Measurements from ENCODE around the gene RECK. TPM values are rescaled to one million over a fixed set of nuclear protein-coding genes. Genes with fewer than 3 reads are reported as not detected.
"Not testable (repeated sequence)": the region's sequence is repeated elsewhere in the genome, so short reads cannot be mapped to it uniquely, and the experiment has no call there.

RECK gene, protein sequence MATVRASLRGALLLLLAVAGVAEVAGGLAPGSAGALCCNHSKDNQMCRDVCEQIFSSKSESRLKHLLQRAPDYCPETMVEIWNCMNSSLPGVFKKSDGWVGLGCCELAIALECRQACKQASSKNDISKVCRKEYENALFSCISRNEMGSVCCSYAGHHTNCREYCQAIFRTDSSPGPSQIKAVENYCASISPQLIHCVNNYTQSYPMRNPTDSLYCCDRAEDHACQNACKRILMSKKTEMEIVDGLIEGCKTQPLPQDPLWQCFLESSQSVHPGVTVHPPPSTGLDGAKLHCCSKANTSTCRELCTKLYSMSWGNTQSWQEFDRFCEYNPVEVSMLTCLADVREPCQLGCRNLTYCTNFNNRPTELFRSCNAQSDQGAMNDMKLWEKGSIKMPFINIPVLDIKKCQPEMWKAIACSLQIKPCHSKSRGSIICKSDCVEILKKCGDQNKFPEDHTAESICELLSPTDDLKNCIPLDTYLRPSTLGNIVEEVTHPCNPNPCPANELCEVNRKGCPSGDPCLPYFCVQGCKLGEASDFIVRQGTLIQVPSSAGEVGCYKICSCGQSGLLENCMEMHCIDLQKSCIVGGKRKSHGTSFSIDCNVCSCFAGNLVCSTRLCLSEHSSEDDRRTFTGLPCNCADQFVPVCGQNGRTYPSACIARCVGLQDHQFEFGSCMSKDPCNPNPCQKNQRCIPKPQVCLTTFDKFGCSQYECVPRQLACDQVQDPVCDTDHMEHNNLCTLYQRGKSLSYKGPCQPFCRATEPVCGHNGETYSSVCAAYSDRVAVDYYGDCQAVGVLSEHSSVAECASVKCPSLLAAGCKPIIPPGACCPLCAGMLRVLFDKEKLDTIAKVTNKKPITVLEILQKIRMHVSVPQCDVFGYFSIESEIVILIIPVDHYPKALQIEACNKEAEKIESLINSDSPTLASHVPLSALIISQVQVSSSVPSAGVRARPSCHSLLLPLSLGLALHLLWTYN
- total RNA-seq: 3.8 TPM

DNA sequence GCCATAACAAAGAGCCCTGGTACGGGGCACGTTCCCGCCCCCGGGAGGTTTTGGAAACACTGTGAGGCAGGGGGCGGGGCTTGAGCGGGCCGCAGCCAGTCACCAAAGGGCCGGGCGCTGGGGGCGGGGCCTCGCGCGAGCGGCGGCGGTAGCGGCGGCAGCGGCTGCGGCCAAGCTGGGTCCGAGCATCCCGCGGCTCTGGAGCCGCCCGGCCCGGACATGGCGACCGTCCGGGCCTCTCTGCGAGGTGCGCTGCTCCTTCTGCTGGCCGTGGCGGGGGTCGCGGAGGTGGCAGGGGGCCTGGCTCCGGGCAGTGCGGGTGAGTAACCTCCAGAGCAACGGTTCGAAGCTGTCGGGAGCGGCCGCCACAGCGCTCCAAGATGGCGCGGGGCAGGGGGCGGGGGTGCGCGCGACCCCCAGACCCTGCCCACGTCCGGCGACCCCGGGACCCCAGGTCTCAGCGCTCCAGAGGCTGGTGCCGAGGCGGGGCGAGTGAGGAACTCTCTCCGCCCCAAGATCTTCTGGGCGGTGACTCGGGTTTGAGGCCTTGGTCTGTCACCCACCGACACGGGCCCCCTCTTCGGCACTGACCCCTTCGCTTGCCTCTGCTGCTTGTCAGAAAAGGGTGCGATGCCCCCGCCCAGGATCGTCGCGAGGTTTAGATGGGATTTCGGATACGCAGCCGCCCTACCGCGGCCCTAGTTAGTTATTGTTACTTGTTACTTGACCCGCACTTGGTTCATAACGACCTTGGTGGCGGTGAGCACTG lies at the start of gene RECK:
Gene RECK (plus strand): TSS at position 134 of the 769 bp plus-strand sequence. CDS start 86 bp downstream, at position 220.
- peak; percentile 49 to 78 (median 71) for DNase-seq (ENCODE audit: low read depth in 2 of 3, low spot score in 2 of 3)

DNA sequence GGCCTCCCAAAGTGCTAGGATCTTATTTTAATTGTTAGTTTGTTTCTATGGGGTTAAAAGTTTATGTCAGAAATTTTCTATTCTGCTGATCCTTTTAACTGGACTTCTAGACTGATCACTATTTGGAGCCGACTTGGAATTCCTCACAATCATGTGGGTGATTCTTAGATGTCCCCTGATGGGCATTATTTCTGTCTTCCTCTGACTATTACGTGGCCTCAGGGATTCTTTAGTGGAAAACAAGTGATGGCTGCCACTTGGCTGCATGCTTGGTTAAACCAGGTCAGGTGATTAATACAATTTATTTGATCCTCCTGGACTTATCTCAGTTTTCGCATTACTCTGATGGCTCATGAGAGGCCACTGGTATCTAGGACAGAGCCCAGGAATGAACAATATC lies 46.6 kb upstream of the RECK start:
- DNase-seq (ENCODE audit: low read depth in 2 of 3, low spot score in 2 of 3): no peak

DNA sequence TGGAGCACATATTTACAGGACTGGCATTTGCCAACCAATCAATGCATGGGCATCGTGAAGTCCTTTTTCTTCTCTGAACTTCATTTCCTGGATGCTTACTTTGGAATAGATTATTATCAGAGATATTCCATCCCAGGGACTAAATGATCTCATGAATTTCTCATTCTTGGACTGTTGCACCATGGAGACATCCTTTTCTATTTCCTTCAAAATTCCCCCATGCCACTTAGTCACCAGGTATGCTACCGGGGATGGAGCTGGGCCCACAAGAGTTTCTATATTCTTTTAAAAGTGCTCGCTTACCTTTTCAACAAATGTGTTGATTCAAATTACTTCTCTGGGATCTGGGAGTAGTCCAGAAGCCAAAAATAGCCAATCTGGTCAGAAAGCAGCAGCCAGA lies 43.6 kb upstream of the RECK start:
- not testable (repeated sequence) for DNase-seq (ENCODE audit: low read depth in 2 of 3, low spot score in 2 of 3)

DNA sequence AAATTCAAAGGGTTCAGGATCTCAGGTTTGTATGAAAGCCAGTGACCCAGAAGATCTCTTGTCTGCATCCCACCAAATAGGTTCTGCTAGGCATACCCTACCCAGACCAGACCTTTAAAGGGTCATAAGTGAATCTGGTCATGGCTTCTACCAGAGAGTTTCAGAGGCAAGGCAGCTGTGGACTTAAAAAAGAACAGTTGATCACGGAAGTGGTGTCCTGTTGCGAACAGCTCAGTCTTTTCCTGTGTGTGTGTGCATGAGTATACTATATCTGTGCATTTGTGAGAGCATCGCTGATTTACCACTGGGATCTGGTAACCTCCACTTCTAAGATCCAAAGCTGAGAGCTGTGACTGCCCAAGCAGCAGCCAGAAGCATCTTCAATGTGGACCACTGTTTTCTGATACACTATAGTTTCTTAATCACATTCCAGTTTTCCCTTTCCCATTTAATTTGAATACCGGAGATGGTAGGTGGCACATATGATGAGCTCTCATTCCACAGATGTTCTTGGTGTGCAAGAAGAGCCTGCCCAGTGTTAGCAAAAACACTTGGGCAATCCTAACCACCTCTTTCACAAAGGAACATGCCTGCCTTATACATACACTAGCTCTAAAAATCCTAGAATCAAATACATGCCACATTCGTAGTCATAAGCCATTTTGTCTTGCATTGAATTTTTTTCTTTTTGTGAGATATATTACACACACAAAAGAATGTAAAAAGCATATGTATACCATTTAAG lies 42.6 kb upstream of the RECK start:
- DNase-seq (ENCODE audit: low read depth in 2 of 3, low spot score in 2 of 3): no peak

- no peak for DNase-seq (ENCODE audit: low read depth in 2 of 3, low spot score in 2 of 3)
Measured at GRCh38 chr9:35994959-35995358, 41.8 kb upstream of the RECK start.

- no peak for DNase-seq (ENCODE audit: low read depth in 2 of 3, low spot score in 2 of 3)
Measured at GRCh38 chr9:35996358-35996970, 40.2 kb upstream of the RECK start.

DNA sequence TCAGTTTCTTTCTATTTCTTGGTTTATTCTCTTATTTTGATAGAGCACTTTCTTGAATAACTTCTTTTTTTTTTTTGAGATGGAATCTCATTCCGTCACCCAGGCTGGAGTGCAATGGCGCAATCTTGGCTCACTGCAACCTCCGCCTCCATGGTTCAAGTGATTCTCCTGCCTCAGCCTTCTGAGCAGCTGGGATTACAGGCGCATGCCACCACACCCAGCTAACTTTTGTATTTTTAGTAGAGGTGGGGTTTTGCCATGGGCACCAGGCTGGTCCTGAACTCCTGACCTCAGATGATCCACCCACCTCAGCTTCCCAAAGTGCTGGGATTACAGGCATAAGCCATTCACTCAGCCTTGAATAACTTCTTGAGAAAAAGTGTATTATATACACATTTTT lies 39.7 kb upstream of the RECK start:
- not testable (repeated sequence) for DNase-seq (ENCODE audit: low read depth in 2 of 3, low spot score in 2 of 3)

GRCh38 chr9:35998333-35998732 lies 38.4 kb upstream of the RECK start:
- DNase-seq (ENCODE audit: low read depth in 2 of 3, low spot score in 2 of 3): no peak

DNA sequence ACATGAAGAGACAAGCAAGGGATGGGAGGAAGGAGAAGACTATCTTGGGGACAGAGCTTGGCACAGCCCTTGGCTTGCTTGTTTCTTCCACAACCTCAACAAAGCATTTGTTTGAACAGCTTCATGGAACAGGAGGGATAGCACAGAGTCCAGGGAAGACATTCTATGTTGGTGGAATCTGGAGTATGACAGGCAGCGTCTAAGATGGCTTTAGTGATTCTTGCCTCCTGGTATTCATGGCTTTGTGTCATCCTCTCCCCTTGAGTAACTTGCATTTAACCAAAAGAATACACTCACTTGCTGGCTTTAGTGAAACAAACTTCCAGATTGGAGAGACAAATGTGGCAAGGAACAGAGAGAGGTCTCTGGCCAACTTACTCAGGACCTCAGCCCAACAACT lies 30.8 kb upstream of the RECK start:
- no peak for DNase-seq (ENCODE audit: low read depth in 2 of 3, low spot score in 2 of 3)

GRCh38 chr9:36006549-36007315 lies 30.0 kb upstream of the RECK start:
- DNase-seq (ENCODE audit: low read depth in 2 of 3, low spot score in 2 of 3): peak in 2 of 3 donors; percentile 16 to 69

GRCh38 chr9:36007316-36007708 lies 29.4 kb upstream of the RECK start:
- peak in 1 of 3 donors; percentile 28 for DNase-seq (ENCODE audit: low read depth in 2 of 3, low spot score in 2 of 3)

DNA sequence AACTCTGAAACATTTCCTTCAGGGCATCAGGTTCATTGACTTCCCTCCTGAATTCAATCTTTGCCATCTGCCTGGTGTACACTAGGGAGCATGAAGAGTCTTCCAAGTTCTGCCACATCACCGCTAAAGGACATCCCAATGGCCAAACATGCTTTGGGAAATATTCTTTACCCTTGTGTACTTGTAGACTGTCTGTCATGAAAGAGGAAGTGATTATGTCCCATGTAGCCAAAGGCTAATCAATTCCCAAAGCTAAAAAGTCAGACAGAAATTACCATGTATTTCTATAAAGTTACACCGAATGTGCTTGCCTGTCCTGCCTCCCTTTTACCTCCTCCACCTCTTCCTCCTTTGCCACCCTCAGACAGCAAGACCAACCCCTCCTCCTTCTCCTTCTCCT lies 28.9 kb upstream of the RECK start:
- no peak for DNase-seq (ENCODE audit: low read depth in 2 of 3, low spot score in 2 of 3)

- peak; percentile 41 to 73 (median 70) for DNase-seq (ENCODE audit: low read depth in 2 of 3, low spot score in 2 of 3)
Measured at GRCh38 chr9:36008774-36009300, 27.9 kb upstream of the RECK start.

DNA sequence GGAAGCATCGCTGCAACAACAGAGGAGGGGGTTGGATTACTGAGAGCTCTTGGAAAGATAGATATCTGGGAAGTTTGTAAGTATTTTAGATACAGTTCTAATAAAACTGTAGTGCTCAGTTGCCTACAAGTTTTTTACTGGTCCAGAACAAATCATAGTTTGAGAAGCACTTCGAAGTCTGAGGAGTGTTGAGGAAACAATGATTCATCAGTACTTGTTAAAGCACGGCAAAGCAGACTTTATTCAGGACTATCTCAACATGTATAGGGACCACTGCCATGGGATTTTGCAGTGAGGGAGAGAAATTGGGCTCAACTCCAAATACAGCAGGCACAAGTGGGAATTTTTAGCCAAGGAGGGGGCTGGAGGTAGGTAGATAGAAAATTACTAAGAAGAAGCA lies 25.3 kb upstream of the RECK start:
- DNase-seq (ENCODE audit: low read depth in 2 of 3, low spot score in 2 of 3): no peak

GRCh38 chr9:36017278-36017677 lies 19.4 kb upstream of the RECK start:
- no peak for DNase-seq (ENCODE audit: low read depth in 2 of 3, low spot score in 2 of 3)

GRCh38 chr9:36018129-36018528 lies 18.6 kb upstream of the RECK start:
- no peak for DNase-seq (ENCODE audit: low read depth in 2 of 3, low spot score in 2 of 3)

GRCh38 chr9:36018891-36019720 lies 17.6 kb upstream of the RECK start:
- DNase-seq (ENCODE audit: low read depth in 2 of 3, low spot score in 2 of 3): no peak

DNA sequence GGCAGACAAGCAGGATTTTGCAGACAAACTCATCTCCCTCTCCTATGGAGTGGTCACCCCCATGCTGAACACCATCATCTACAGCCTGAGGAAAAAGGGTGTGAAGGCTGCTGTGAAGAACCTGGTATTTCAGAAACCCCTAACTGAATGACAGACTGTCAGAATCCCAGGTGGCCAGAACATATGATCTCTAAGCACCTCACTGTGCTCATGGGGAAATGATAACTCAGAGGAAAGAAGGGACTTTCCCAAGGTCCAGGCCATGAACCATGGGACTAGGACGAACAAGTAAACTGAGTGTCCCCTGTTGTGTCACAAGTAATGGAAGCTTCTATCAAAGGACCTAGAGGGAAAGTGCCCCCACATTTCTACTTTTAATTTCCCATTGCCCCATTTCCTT lies 14.7 kb upstream of the RECK start:
- DNase-seq (ENCODE audit: low read depth in 2 of 3, low spot score in 2 of 3): no peak
